H1 (cell line): ENCODE results near the gene GAD2.

ENCODE experiments used
- GABPA ChIP-seq: IDR thresholded peaks from 2 replicates; pipeline ENCODE4 v1.6.1; 2011; ENCODE audit warnings: mild to moderate bottlenecking, low read length, moderate library complexity, borderline replicate concordance; ENCODE audit not compliant: insufficient read depth
- JUN ChIP-seq: IDR thresholded peaks from 2 replicates; pipeline ENCODE4 v1.6.1; 2011; ENCODE audit warnings: low read depth, mild to moderate bottlenecking, improper control_type of control experiment, low read length
- JUND ChIP-seq: IDR thresholded peaks from 2 replicates; pipeline ENCODE4 v1.6.1; 2011; ENCODE audit warnings: mild to moderate bottlenecking, improper control_type of control experiment, low read length
- POLR2A ChIP-seq, 2 experiments: IDR thresholded peaks; 1 replicate in 1 of 2; 2 replicates in 1 of 2; pipeline ENCODE4 v1.6.1; 2011; ENCODE audit warnings: low read depth in 2 of 2, low read length in 2 of 2, mild to moderate bottlenecking in 2 of 2; ENCODE audit errors: control extremely low read depth in 1 of 2
- POLR2AphosphoS5 ChIP-seq: IDR thresholded peaks from 2 replicates; pipeline ENCODE4 v1.6.1; 2011; ENCODE audit warnings: low read depth, low read length
- TAF1 ChIP-seq: IDR thresholded peaks from 2 replicates; pipeline ENCODE4 v1.6.1; 2011; ENCODE audit warnings: mild to moderate bottlenecking, low read depth, low read length
- TEAD4 ChIP-seq: IDR thresholded peaks from 2 replicates; pipeline ENCODE4 v1.6.1; 2012; ENCODE audit warnings: low read depth, low read length, inconsistent platforms, mixed read lengths
- ZNF274 ChIP-seq: IDR thresholded peaks from 2 replicates; pipeline ENCODE4 v1.7.0; 2012; ENCODE audit warnings: low read length, borderline replicate concordance; ENCODE audit errors: extremely low read depth
- TF ChIP-seq, protein P1 (sequence below), 3 experiments: IDR thresholded peaks; 1 replicate in 2 of 3; 2 replicates in 1 of 3; pipeline versions ENCODE4 v1.5.1 to v1.6.1; 2011; ENCODE audit warnings: low read length in 3 of 3, mild to moderate bottlenecking in 3 of 3, inconsistent platforms in 2 of 3, low read depth in 1 of 3, moderate library complexity in 1 of 3; ENCODE audit not compliant: insufficient read depth in 1 of 3; ENCODE audit errors: control extremely low read depth in 1 of 3
- TF ChIP-seq, protein P2 (sequence below): IDR thresholded peaks from 2 replicates; pipeline ENCODE4 v1.6.1; 2011; ENCODE audit warnings: low read length, improper control_type of control experiment
- TF ChIP-seq, protein P3 (sequence below): fragments of 300-600 bp; sonication (generic); IDR thresholded peaks from 2 replicates; pipeline ENCODE4 v1.7.1; 2012; ENCODE audit warnings: low read length, moderate library complexity, mild to moderate bottlenecking, inconsistent platforms; ENCODE audit not compliant: insufficient replicate concordance

DNA sequence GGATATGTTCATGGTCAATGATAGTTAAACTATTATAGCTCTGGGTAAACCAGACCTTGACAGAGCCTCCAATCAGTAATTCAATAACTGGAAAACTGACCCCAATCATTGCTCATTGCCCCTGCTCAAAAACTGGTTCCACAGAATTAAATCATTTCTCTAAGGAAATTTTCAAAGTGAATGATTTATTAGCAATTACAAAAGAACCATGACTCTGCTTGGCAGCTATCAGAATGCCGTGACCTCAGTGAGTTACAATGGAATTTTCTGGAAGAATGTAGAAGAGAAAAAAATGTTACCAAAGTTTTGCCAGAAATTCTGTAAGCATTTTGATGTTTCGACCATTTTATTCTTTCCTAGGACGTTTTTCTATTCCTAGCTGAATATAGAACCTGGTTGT, 114.8 kb downstream of the GAD2 start:
- TF ChIP-seq POLR2A (IDR thresholded peaks at IDR 0.05; ENCODE audit: control extremely low read depth in 1 of 2, low read depth in 2 of 2, low read length in 2 of 2), result no peak
- TF ChIP-seq, protein P1, sequence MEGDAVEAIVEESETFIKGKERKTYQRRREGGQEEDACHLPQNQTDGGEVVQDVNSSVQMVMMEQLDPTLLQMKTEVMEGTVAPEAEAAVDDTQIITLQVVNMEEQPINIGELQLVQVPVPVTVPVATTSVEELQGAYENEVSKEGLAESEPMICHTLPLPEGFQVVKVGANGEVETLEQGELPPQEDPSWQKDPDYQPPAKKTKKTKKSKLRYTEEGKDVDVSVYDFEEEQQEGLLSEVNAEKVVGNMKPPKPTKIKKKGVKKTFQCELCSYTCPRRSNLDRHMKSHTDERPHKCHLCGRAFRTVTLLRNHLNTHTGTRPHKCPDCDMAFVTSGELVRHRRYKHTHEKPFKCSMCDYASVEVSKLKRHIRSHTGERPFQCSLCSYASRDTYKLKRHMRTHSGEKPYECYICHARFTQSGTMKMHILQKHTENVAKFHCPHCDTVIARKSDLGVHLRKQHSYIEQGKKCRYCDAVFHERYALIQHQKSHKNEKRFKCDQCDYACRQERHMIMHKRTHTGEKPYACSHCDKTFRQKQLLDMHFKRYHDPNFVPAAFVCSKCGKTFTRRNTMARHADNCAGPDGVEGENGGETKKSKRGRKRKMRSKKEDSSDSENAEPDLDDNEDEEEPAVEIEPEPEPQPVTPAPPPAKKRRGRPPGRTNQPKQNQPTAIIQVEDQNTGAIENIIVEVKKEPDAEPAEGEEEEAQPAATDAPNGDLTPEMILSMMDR (IDR thresholded peaks at IDR 0.05; ENCODE audit: control extremely low read depth in 1 of 3, insufficient read depth in 1 of 3, low read depth in 1 of 3, low read length in 3 of 3), result no peak
- no peak for TF ChIP-seq ZNF274
- TF ChIP-seq GABPA, result no peak
- TF ChIP-seq, protein P2, sequence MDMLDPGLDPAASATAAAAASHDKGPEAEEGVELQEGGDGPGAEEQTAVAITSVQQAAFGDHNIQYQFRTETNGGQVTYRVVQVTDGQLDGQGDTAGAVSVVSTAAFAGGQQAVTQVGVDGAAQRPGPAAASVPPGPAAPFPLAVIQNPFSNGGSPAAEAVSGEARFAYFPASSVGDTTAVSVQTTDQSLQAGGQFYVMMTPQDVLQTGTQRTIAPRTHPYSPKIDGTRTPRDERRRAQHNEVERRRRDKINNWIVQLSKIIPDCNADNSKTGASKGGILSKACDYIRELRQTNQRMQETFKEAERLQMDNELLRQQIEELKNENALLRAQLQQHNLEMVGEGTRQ, result no peak
- TF ChIP-seq TAF1, result no peak
- TF ChIP-seq TEAD4, result no peak
- TF ChIP-seq POLR2AphosphoS5, result no peak
- TF ChIP-seq JUN, result no peak
- TF ChIP-seq, protein P3, sequence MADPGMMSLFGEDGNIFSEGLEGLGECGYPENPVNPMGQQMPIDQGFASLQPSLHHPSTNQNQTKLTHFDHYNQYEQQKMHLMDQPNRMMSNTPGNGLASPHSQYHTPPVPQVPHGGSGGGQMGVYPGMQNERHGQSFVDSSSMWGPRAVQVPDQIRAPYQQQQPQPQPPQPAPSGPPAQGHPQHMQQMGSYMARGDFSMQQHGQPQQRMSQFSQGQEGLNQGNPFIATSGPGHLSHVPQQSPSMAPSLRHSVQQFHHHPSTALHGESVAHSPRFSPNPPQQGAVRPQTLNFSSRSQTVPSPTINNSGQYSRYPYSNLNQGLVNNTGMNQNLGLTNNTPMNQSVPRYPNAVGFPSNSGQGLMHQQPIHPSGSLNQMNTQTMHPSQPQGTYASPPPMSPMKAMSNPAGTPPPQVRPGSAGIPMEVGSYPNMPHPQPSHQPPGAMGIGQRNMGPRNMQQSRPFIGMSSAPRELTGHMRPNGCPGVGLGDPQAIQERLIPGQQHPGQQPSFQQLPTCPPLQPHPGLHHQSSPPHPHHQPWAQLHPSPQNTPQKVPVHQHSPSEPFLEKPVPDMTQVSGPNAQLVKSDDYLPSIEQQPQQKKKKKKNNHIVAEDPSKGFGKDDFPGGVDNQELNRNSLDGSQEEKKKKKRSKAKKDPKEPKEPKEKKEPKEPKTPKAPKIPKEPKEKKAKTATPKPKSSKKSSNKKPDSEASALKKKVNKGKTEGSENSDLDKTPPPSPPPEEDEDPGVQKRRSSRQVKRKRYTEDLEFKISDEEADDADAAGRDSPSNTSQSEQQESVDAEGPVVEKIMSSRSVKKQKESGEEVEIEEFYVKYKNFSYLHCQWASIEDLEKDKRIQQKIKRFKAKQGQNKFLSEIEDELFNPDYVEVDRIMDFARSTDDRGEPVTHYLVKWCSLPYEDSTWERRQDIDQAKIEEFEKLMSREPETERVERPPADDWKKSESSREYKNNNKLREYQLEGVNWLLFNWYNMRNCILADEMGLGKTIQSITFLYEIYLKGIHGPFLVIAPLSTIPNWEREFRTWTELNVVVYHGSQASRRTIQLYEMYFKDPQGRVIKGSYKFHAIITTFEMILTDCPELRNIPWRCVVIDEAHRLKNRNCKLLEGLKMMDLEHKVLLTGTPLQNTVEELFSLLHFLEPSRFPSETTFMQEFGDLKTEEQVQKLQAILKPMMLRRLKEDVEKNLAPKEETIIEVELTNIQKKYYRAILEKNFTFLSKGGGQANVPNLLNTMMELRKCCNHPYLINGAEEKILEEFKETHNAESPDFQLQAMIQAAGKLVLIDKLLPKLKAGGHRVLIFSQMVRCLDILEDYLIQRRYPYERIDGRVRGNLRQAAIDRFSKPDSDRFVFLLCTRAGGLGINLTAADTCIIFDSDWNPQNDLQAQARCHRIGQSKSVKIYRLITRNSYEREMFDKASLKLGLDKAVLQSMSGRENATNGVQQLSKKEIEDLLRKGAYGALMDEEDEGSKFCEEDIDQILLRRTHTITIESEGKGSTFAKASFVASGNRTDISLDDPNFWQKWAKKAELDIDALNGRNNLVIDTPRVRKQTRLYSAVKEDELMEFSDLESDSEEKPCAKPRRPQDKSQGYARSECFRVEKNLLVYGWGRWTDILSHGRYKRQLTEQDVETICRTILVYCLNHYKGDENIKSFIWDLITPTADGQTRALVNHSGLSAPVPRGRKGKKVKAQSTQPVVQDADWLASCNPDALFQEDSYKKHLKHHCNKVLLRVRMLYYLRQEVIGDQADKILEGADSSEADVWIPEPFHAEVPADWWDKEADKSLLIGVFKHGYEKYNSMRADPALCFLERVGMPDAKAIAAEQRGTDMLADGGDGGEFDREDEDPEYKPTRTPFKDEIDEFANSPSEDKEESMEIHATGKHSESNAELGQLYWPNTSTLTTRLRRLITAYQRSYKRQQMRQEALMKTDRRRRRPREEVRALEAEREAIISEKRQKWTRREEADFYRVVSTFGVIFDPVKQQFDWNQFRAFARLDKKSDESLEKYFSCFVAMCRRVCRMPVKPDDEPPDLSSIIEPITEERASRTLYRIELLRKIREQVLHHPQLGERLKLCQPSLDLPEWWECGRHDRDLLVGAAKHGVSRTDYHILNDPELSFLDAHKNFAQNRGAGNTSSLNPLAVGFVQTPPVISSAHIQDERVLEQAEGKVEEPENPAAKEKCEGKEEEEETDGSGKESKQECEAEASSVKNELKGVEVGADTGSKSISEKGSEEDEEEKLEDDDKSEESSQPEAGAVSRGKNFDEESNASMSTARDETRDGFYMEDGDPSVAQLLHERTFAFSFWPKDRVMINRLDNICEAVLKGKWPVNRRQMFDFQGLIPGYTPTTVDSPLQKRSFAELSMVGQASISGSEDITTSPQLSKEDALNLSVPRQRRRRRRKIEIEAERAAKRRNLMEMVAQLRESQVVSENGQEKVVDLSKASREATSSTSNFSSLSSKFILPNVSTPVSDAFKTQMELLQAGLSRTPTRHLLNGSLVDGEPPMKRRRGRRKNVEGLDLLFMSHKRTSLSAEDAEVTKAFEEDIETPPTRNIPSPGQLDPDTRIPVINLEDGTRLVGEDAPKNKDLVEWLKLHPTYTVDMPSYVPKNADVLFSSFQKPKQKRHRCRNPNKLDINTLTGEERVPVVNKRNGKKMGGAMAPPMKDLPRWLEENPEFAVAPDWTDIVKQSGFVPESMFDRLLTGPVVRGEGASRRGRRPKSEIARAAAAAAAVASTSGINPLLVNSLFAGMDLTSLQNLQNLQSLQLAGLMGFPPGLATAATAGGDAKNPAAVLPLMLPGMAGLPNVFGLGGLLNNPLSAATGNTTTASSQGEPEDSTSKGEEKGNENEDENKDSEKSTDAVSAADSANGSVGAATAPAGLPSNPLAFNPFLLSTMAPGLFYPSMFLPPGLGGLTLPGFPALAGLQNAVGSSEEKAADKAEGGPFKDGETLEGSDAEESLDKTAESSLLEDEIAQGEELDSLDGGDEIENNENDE, result no peak
- TF ChIP-seq JUND, result no peak
